H1 (cell line): ENCODE data around the gene CACNB2. TPM values are rescaled to one million over a fixed set of nuclear protein-coding genes. Genes with fewer than 3 reads are reported as not detected.

Experiments
- CHD7 ChIP-seq: fragments of 300-600 bp; sonication (generic); IDR thresholded peaks from 2 replicates; pipeline ENCODE4 v1.7.1; 2012; ENCODE audit warnings: low read length, moderate library complexity, mild to moderate bottlenecking, inconsistent platforms; ENCODE audit not compliant: insufficient replicate concordance
- FOSL1 ChIP-seq: IDR thresholded peaks from 2 replicates; pipeline ENCODE4 v1.6.1; 2011; ENCODE audit warnings: mild to moderate bottlenecking, low read depth, low read length, moderate library complexity; ENCODE audit not compliant: insufficient read depth
- SUZ12 ChIP-seq: fragments of 200-600 bp; sonication (generic); IDR thresholded peaks from 2 replicates; pipeline ENCODE4 v1.6.1; 2012; ENCODE audit warnings: mild to moderate bottlenecking, inconsistent platforms, low read length, moderate library complexity, mixed read lengths
- polyA plus RNA-seq, 7 experiments: library from polyadenylated mRNA; depleted of rRNA in 3 of 7; stranded (reverse) in 5 of 7; unstranded in 2 of 7; fragments of >200 nt in 5 of 7; fragments of 200-250 nt in 2 of 7; gene quantifications; 1 replicate in 5 of 7; 2 replicates in 1 of 7; 4 replicates in 1 of 7; pipeline versions ENCODE4 v1.2.1 to v1.2.3, GENCODE V29; 2011 to 2013; ENCODE audit warnings: missing spikeins in 2 of 7, mixed read lengths in 2 of 7
- total RNA-seq: library from RNA; stranded (reverse); fragmentation: NEBNext Ultra II Directional; extraction: Animal tissue kit (Norgen Biotek cat#: 25700); gene quantifications from 2 replicates; pipeline ENCODE4 v1.2.1, GENCODE V29; 2021

Gene CACNB2
- total and polyA plus RNA-seq, 2 of the 8 experiments (the other 6 are each of a cell fraction or from before 2014, with no cell fraction given): 2.4 to 3.2 TPM

- TF ChIP-seq SUZ12 (no peak), CHD7 (no peak), FOSL1 (no peak)
Observed at GRCh38 chr10:18231480-18231879, 91.3 kb downstream of the CACNB2 start (continued).
